HEK293 (cell line): ENCODE results near the gene CYP24A1.

Experiments used
- CTCF ChIA-PET: fragments of 350-600 bp; formaldehyde crosslinking; extraction: SDS; loops from one replicate; lab custom pipeline; 2021; ENCODE audit warnings: antibody characterized with exemption; lab: Yijun Ruan, JAX
- POLR2A ChIA-PET: fragments of 300-600 bp; formaldehyde crosslinking; extraction: SDS; loops from one replicate; lab custom pipeline; 2020; ENCODE audit warnings: antibody characterized with exemption, inconsistent platforms; lab: Yijun Ruan, JAX
- H3K27ac ChIP-seq: fragments of 200-500 bp; sonication (Bioruptor generic); 2 replicates; pipeline ENCODE4 v1.5.1; 2014; ENCODE audit warnings: low read depth, low read length, control low read depth, inconsistent platforms; ENCODE audit errors: extremely low read depth
- H3K36me3 ChIP-seq, 2 experiments: fragments of 200-500 bp in 1 of 2; sonication (Bioruptor generic) in 1 of 2; 1 replicate in 1 of 2; 2 replicates in 1 of 2; pipeline ENCODE4 v1.5.1; 2014 to 2017; ENCODE audit warnings: inconsistent platforms in 2 of 2, low read length in 2 of 2; ENCODE audit not compliant: control insufficient read depth in 2 of 2, insufficient read depth in 1 of 2
- H3K4me1 ChIP-seq: fragments of 200-500 bp; sonication (Bioruptor generic); 2 replicates; pipeline ENCODE4 v1.5.1; 2014; ENCODE audit warnings: mild to moderate bottlenecking, low read length, inconsistent platforms; ENCODE audit not compliant: control insufficient read depth, insufficient read depth
- H3K4me3 ChIP-seq: 2 replicates; pipeline ENCODE4 v1.5.1; 2011; ENCODE audit warnings: low read depth, mild to moderate bottlenecking, control low read depth, low read length, moderate library complexity
- H3K9me3 ChIP-seq: fragments of 200-500 bp; sonication (Bioruptor generic); 2 replicates; pipeline ENCODE4 v1.5.1; 2014; ENCODE audit warnings: low read depth, low read length, inconsistent platforms; ENCODE audit not compliant: control insufficient read depth, insufficient read depth
- AEBP2 ChIP-seq: fragments of 450-650 bp; formaldehyde crosslinking; IDR thresholded peaks from 2 replicates; pipeline ENCODE4 v1.5.1; 2016; ENCODE audit warnings: missing biosample characterization, missing genetic modification characterization, borderline replicate concordance
- EGR2 ChIP-seq: fragments of 450-650 bp; formaldehyde crosslinking; IDR thresholded peaks from 2 replicates; pipeline ENCODE4 v1.5.1; 2016; ENCODE audit warnings: low read depth, missing biosample characterization, missing genetic modification characterization
- GLI4 ChIP-seq: fragments of 450-650 bp; formaldehyde crosslinking; IDR thresholded peaks from 2 replicates; pipeline ENCODE4 v1.5.1; 2016; ENCODE audit warnings: missing biosample characterization, missing genetic modification characterization
- MZF1 ChIP-seq: fragments of 450-650 bp; formaldehyde crosslinking; IDR thresholded peaks from 2 replicates; pipeline ENCODE4 v1.5.1; 2017; ENCODE audit warnings: missing biosample characterization, missing genetic modification characterization, borderline replicate concordance
- REPIN1 ChIP-seq: fragments of 450-650 bp; formaldehyde crosslinking; IDR thresholded peaks from 2 replicates; pipeline ENCODE4 v1.5.1; 2017; ENCODE audit warnings: missing biosample characterization, missing genetic modification characterization, low read depth
- SP2 ChIP-seq: fragments of 450-650 bp; formaldehyde crosslinking; IDR thresholded peaks from 2 replicates; pipeline ENCODE4 v1.5.1; 2016; ENCODE audit warnings: missing biosample characterization, missing genetic modification characterization
- SP3 ChIP-seq: fragments of 450-650 bp; formaldehyde crosslinking; IDR thresholded peaks from 2 replicates; pipeline ENCODE4 v1.5.1; 2016; ENCODE audit warnings: missing biosample characterization, missing genetic modification characterization
- ZBTB26 ChIP-seq: fragments of 450-650 bp; formaldehyde crosslinking; optimal IDR thresholded peaks from 2 replicates; pipeline ENCODE3; 2016; ENCODE audit warnings: missing biosample characterization, mild to moderate bottlenecking, missing genetic modification characterization
- ZBTB48 ChIP-seq: fragments of 450-650 bp; formaldehyde crosslinking; IDR thresholded peaks from 2 replicates; pipeline ENCODE4 v1.5.1; 2016; ENCODE audit warnings: missing biosample characterization, missing genetic modification characterization
- ZBTB49 ChIP-seq: fragments of 450-650 bp; formaldehyde crosslinking; IDR thresholded peaks from 2 replicates; pipeline ENCODE4 v1.5.1; 2016; ENCODE audit warnings: missing biosample characterization, missing genetic modification characterization, low read depth
- ZNF133 ChIP-seq: fragments of 450-650 bp; formaldehyde crosslinking; IDR thresholded peaks from 2 replicates; pipeline ENCODE4 v1.5.1; 2016; ENCODE audit warnings: missing biosample characterization, missing genetic modification characterization
- ZNF16 ChIP-seq: fragments of 450-650 bp; formaldehyde crosslinking; IDR thresholded peaks from 2 replicates; pipeline ENCODE4 v1.5.1; 2016; ENCODE audit warnings: low read depth, missing biosample characterization, missing genetic modification characterization
- ZNF274 ChIP-seq, 2 experiments: fragments of 200-500 bp in 1 of 2; fragments of 450-650 bp in 1 of 2; sonication (Bioruptor generic) in 1 of 2; formaldehyde crosslinking in 1 of 2; IDR thresholded peaks; 2 replicates each; pipeline versions ENCODE4 v1.5.1 to v1.6.1; 2014 to 2016; ENCODE audit warnings: borderline replicate concordance in 1 of 2, inconsistent platforms in 1 of 2, low read length in 1 of 2, missing biosample characterization in 1 of 2, missing genetic modification characterization in 1 of 2
- ZNF302 ChIP-seq: fragments of 450-650 bp; formaldehyde crosslinking; IDR thresholded peaks from 2 replicates; pipeline ENCODE4 v1.5.1; 2016; ENCODE audit warnings: missing biosample characterization, missing genetic modification characterization, low read depth
- ZNF311 ChIP-seq: fragments of 450-650 bp; formaldehyde crosslinking; IDR thresholded peaks from 2 replicates; pipeline ENCODE4 v1.5.1; 2017; ENCODE audit warnings: missing biosample characterization, missing genetic modification characterization, borderline replicate concordance
- ZNF341 ChIP-seq: fragments of 450-650 bp; formaldehyde crosslinking; IDR thresholded peaks from 2 replicates; pipeline ENCODE4; 2016; ENCODE audit warnings: low read depth, missing biosample characterization, missing genetic modification characterization
- ZNF366 ChIP-seq: fragments of 450-650 bp; formaldehyde crosslinking; conservative IDR thresholded peaks from 2 replicates; pipeline ENCODE4 v1.5.1; 2016; ENCODE audit warnings: missing biosample characterization, missing genetic modification characterization
- ZNF391 ChIP-seq: fragments of 450-650 bp; formaldehyde crosslinking; IDR thresholded peaks from 2 replicates; pipeline ENCODE4 v1.5.1; 2016; ENCODE audit warnings: low read depth, missing biosample characterization, missing genetic modification characterization, borderline replicate concordance
- ZNF488 ChIP-seq: fragments of 450-650 bp; formaldehyde crosslinking; IDR thresholded peaks from 2 replicates; pipeline ENCODE4 v1.5.1; 2016; ENCODE audit warnings: missing biosample characterization, missing genetic modification characterization
- ZNF510 ChIP-seq: fragments of 450-650 bp; formaldehyde crosslinking; IDR thresholded peaks from 2 replicates; pipeline ENCODE4 v1.5.1; 2018; ENCODE audit warnings: mild to moderate bottlenecking, missing genetic modification characterization, missing biosample characterization; ENCODE audit not compliant: insufficient replicate concordance
- ZNF544 ChIP-seq: fragments of 450-650 bp; formaldehyde crosslinking; IDR thresholded peaks from 2 replicates; pipeline ENCODE4 v1.5.0; 2017; ENCODE audit warnings: missing biosample characterization, missing genetic modification characterization
- ZNF549 ChIP-seq: fragments of 450-650 bp; IDR thresholded peaks from 2 replicates; pipeline ENCODE4 v1.5.1; 2018; ENCODE audit warnings: missing biosample characterization, missing genetic modification characterization, mild to moderate bottlenecking, inconsistent platforms, moderate library complexity
- ZNF560 ChIP-seq: fragments of 450-650 bp; formaldehyde crosslinking; IDR thresholded peaks from 2 replicates; pipeline ENCODE4 v1.5.1; 2017; ENCODE audit warnings: missing biosample characterization, missing genetic modification characterization, borderline replicate concordance
- ZNF629 ChIP-seq: fragments of 450-650 bp; formaldehyde crosslinking; IDR thresholded peaks from 2 replicates; pipeline ENCODE4 v1.5.1; 2017; ENCODE audit warnings: missing biosample characterization, missing genetic modification characterization
- ZNF654 ChIP-seq: fragments of 450-650 bp; formaldehyde crosslinking; IDR thresholded peaks from 2 replicates; pipeline ENCODE4 v1.5.1; 2016; ENCODE audit warnings: low read depth, missing biosample characterization, missing genetic modification characterization
- TF ChIP-seq, protein P1 (sequence below): fragments of 450-650 bp; formaldehyde crosslinking; IDR thresholded peaks from 2 replicates; pipeline ENCODE4; 2016; ENCODE audit warnings: missing biosample characterization, missing genetic modification characterization

CYP24A1 gene

DNA sequence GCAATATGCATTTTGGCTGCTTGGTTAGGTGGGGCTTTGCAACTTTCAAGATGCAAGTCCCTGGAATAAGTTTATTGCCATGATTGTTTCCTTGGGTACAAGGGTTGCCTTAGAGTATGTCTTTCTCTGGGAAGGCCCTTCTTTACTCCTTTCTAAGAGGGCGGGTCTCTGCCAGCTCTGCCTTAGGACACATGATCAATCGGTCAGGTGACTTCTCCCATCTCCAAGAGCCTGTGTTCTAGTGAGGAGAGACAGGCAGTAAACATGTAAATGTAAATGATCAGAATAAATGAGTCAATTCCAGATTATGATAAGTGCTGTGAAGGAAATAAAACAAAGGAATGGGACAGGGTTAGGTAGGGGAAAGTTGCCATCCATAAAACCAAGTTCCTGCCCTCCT lies 60.2 kb downstream of the CYP24A1 start:
- Histone ChIP-seq H3K4me3 (no peak overlapping the region), H3K27ac (no peak overlapping the region), H3K9me3 (no peaks in the 10 kb centered on the region), H3K36me3 (no peaks in the 10 kb centered on the region)
- POLR2A ChIA-PET: interaction anchor here (0.8 kb wide), 1 partner anchor 1464 kb away, joined by 6 read pairs; no protein-coding TSS in a partner anchor
- TF ChIP-seq, protein P1, sequence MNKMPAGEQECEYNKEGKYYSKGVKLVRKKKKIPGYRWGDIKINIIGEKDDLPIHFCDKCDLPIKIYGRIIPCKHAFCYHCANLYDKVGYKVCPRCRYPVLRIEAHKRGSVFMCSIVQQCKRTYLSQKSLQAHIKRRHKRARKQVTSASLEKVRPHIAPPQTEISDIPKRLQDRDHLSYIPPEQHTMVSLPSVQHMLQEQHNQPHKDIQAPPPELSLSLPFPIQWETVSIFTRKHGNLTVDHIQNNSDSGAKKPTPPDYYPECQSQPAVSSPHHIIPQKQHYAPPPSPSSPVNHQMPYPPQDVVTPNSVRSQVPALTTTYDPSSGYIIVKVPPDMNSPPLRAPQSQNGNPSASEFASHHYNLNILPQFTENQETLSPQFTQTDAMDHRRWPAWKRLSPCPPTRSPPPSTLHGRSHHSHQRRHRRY (tag by site-specific recombination): no peak
- TF ChIP-seq ZBTB48 (no peak), ZNF549 (tag by site-specific recombination) (no peak), ZNF629 (tag by site-specific recombination) (no peak), GLI4 (tag by site-specific recombination) (no peak), ZNF391 (tag by site-specific recombination) (no peak), ZBTB26 (tag by site-specific recombination) (no peak), ZNF274 (IDR thresholded peaks at IDR 0.05; ENCODE audit: low read length) (no peak), ZNF274 (tag by site-specific recombination; IDR thresholded peaks at IDR 0.05; ENCODE audit: borderline replicate concordance) (no peak), REPIN1 (no peak), ZNF488 (tag by site-specific recombination) (no peak), ZNF311 (tag by site-specific recombination) (no peak), SP3 (tag by site-specific recombination) (no peak), ZNF341 (tag by site-specific recombination) (no peak)
- TF ChIP-seq, all 188 proteins: peak for 0
- CTCF ChIA-PET: no interaction called here
- H3K4me1 ChIP-seq: no peaks in the 10 kb centered on the region

DNA sequence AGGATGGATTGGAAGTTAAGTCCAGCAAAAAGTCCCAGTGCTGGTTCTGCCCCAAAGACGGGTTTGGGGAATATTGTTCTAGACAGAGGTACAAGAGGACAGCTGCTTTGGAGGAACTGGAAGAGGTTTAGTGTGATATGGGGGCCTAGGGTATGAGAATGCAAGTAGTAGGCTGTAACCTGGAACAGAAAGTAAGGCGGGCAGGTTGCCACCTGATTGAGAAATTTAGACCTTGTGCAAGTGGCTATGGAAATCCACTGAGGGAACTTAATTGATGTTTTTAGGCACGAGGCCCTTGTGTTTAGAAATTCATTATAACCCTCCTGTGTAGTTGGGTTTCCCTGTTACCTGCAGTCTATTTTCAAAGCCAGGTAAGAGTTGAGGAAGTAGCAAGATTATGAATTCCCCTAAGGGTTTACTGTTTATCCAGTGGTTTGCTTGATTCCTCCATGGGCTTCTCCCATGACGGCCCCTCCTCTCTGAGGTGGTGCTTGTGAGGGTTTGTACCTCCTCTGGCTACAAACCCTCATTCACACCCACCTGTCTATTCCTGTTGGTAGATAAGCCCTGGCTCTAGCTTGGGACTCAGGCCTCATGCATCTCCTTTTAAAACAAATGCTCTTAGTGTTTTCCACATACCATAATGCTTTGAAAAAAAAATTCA lies 61.4 kb downstream of the CYP24A1 start:
- TF ChIP-seq ZBTB49 (tag by site-specific recombination) (no peak), ZNF366 (no peak), ZNF341 (tag by site-specific recombination) (no peak), ZNF16 (tag by site-specific recombination) (no peak), ZNF560 (tag by site-specific recombination) (no peak), ZNF544 (tag by site-specific recombination) (no peak), ZNF133 (tag by site-specific recombination) (no peak), ZNF302 (tag by site-specific recombination) (no peak), SP2 (no peak), EGR2 (tag by site-specific recombination) (no peak), AEBP2 (tag by site-specific recombination) (no peak), MZF1 (tag by site-specific recombination) (no peak), ZNF510 (tag by site-specific recombination) (no peak), ZNF654 (no peak)
- TF ChIP-seq, all 188 proteins: peak for 0
- ChIA-PET CTCF (interaction anchor here (0.6 to 1.3 kb wide), 3 partner anchors 8 to 15 kb away, joined by 3 to 6 read pairs (median 3); no protein-coding TSS in a partner anchor), POLR2A (no interaction called here)
- Histone ChIP-seq H3K4me1 (no peaks in the 10 kb centered on the region), H3K9me3 (no peaks in the 10 kb centered on the region), H3K4me3 (no peak overlapping the region), H3K36me3 (no peaks in the 10 kb centered on the region), H3K27ac (no peak overlapping the region)
